GM19043 (cell line): ENCODE data around the gene CBLC.

ENCODE experiments used
- ATAC-seq: cut with Tn5 transposase; IDR thresholded peaks from one replicate; pipeline ENCODE4 v1.9.1; 2021; ENCODE audit warnings: low read depth; ENCODE audit not compliant: unreplicated experiment

Gene CBLC

GRCh38 chr19:44777715-44778347 lies at the start of gene CBLC:
CBLC (plus strand) TSS chr19:44777890; CDS start chr19:44777932, 42 bp downstream.
- no peak for ATAC-seq

GRCh38 chr19:44728178-44728577 lies 49.5 kb upstream of the CBLC start:
- ATAC-seq = no peak

- ATAC-seq = no peak
These were observed 48.1 kb upstream of the CBLC start for GRCh38 chr19:44729516-44730033.

- no peak for ATAC-seq
These were observed 46.6 kb upstream of the CBLC start for GRCh38 chr19:44731081-44731480.

GRCh38 chr19:44731622-44732021 lies 46.1 kb upstream of the CBLC start:
- ATAC-seq = no peak

GRCh38 chr19:44732235-44733014 lies 45.3 kb upstream of the CBLC start:
- ATAC-seq = no peak

GRCh38 chr19:44734357-44734756 lies 43.3 kb upstream of the CBLC start:
- no peak for ATAC-seq

- no peak for ATAC-seq
These were observed 42.7 kb upstream of the CBLC start for GRCh38 chr19:44735011-44735410.

- ATAC-seq = no peak
These were observed 40.2 kb upstream of the CBLC start for GRCh38 chr19:44737238-44738071.

GRCh38 chr19:44738136-44738535 lies 39.6 kb upstream of the CBLC start:
- ATAC-seq = no peak

GRCh38 chr19:44738603-44739558 lies 38.8 kb upstream of the CBLC start:
- no peak for ATAC-seq

- no peak for ATAC-seq
These were observed 37.3 kb upstream of the CBLC start for GRCh38 chr19:44740351-44740824.

GRCh38 chr19:44741258-44741731 lies 36.4 kb upstream of the CBLC start:
- no peak for ATAC-seq

GRCh38 chr19:44741841-44742329 lies 35.8 kb upstream of the CBLC start:
- no peak for ATAC-seq

GRCh38 chr19:44742330-44743061 lies 35.2 kb upstream of the CBLC start:
- ATAC-seq = no peak

GRCh38 chr19:44744871-44745332 lies 32.8 kb upstream of the CBLC start:
- no peak for ATAC-seq

GRCh38 chr19:44745341-44745831 lies 32.3 kb upstream of the CBLC start:
- ATAC-seq = no peak

- no peak for ATAC-seq
These were observed 31.6 kb upstream of the CBLC start for GRCh38 chr19:44745887-44746600.
